ENCODE measurements around the gene TPCN2. TPM values are rescaled to one million over a fixed set of nuclear protein-coding genes. Genes with fewer than 3 reads are reported as not detected.

TPCN2 gene
- total RNA-seq, 2 donors from 2014 or later = 8.7 to 13.9 TPM

DNA sequence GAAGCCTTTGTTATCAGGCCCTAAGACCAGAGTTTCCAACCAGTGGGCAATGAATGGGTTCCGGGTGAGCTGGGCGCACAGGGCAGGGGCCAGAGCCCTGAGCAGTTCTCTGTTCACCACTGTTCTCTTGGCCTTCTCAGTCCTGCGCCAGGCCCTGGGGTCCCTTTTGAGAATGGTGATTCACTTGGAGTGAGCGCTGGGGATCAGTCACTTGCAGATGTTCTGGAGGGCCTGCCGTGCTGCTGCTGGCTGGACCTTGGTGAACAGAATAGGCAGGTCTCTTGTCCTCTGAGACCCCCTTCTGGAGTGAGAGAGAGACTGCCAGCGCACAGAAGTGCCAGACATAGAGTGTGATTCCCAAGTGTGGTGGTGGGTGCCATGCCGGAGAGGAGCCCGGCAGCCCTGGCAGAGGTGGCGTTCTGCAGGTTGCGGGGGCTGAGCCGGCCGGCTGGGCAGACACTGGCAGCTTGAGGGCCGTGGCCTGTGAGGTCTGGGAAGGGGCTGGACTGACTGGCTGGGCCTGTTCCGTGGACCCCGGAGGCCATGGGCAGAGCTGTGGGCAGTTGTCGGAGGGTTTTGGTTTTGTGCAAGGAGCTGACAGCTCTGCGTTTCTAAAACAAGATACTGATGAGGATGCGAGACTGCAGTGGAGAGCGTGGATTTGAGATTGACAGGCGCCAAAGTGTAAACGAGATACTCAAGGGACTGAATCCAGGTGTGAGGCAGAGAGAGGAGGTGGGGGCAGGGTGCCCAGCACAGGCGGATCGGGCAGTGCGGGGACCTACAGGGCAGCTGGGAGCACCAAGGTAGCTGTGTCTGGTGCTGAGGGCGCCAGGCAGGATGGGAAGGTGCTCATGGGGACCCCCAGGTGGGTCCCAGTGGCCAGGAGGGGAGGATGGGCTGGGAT is 12.3 kb downstream of the TPCN2 start:
- ATAC-seq (no peak), DNase-seq (ENCODE audit: low spot score in 2 of 2) (no peak)
- Mint-ChIP-seq H3K27ac (peak overlapping the region; percentile 16 to 32), H3K9me3 (no peaks in the 10 kb centered on the region), H3K36me3 (no peaks in the 10 kb centered on the region)

- no peak for ATAC-seq
- no peak for DNase-seq (ENCODE audit: low spot score in 2 of 2)
- H3K36me3 Mint-ChIP-seq = no peaks in the 10 kb centered on the region
- H3K27ac Mint-ChIP-seq = peak overlapping the region; percentile 16 to 85
- no peaks in the 10 kb centered on the region for H3K9me3 Mint-ChIP-seq
Observed at GRCh38 chr11:69061713-69062053, 13.0 kb downstream of the TPCN2 start.

DNA sequence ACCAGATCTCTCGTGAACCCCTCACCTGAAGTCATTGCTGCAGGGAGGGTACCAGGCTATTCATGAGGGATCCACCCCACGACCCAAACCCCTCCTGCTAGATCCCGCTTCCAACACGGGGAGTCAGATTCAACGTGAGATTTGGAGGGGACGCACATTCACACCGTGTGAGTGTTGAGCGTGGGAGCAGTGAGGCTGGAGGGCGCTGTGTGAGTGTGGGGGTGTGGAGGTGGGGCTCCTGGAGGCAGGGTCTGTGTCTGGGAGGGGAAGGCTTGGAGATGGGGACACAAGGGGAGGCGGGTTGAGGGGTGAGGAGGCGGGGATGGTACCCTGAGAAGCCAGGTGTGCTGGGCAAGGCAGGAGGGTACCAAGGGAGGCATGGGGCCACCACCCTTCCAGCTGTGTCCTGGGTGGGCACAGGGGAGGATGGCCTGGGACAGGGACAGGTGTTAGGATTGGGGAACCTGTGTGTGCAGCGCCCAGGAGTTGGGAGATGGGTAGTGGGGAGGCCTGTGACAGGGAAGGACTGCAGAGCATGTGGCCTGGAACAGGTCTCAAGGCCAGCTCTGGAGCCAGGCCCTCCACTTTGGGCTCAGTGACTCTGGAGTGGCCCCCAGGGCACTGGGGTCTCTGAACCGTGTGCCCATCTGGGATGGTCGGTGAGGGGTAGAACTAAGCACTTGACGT is 13.6 kb downstream of the TPCN2 start:
- Mint-ChIP-seq H3K9me3 (no peaks in the 10 kb centered on the region), H3K27ac (peak overlapping the region in 1 of 2 donors; percentile 85), H3K36me3 (no peaks in the 10 kb centered on the region)
- DNase-seq (ENCODE audit: low spot score in 2 of 2) (no peak), ATAC-seq (no peak)

- no peak overlapping the region for H3K27ac Mint-ChIP-seq
- H3K9me3 Mint-ChIP-seq = no peaks in the 10 kb centered on the region
- DNase-seq (ENCODE audit: low spot score in 2 of 2) (no peak), ATAC-seq (no peak)
- H3K36me3 Mint-ChIP-seq = no peaks in the 10 kb centered on the region
Observed at GRCh38 chr11:69062873-69063651, 14.3 kb downstream of the TPCN2 start.

GRCh38 chr11:69063652-69064260 is 15.0 kb downstream of the TPCN2 start:
- DNase-seq (ENCODE audit: low spot score in 2 of 2) (no peak), ATAC-seq (no peak)
- Mint-ChIP-seq H3K36me3 (no peaks in the 10 kb centered on the region), H3K9me3 (no peaks in the 10 kb centered on the region), H3K27ac (no peak overlapping the region)

- H3K9me3 Mint-ChIP-seq = no peaks in the 10 kb centered on the region
- ATAC-seq = no peak
- no peak overlapping the region for H3K27ac Mint-ChIP-seq
- no peak for DNase-seq (ENCODE audit: low spot score in 2 of 2)
- H3K36me3 Mint-ChIP-seq = no peaks in the 10 kb centered on the region
Observed at GRCh38 chr11:69064394-69064957, 15.7 kb downstream of the TPCN2 start.

- H3K36me3 Mint-ChIP-seq = peaks cover 0 to 2% of the 10 kb centered on the region in 2 donors
- no peak overlapping the region for H3K27ac Mint-ChIP-seq
- ATAC-seq (no peak), DNase-seq (ENCODE audit: low spot score in 2 of 2) (no peak)
- H3K9me3 Mint-ChIP-seq = no peaks in the 10 kb centered on the region
Observed at GRCh38 chr11:69065147-69065710, 16.5 kb downstream of the TPCN2 start.

GRCh38 chr11:69066122-69067112 is 17.7 kb downstream of the TPCN2 start:
- DNase-seq (ENCODE audit: low spot score in 2 of 2) (no peak), ATAC-seq (no peak)
- no peak overlapping the region for H3K27ac Mint-ChIP-seq
- peaks cover 0 to 5% of the 10 kb centered on the region in 2 donors for H3K36me3 Mint-ChIP-seq
- H3K9me3 Mint-ChIP-seq = no peaks in the 10 kb centered on the region

GRCh38 chr11:69067200-69067599 is 18.5 kb downstream of the TPCN2 start:
- DNase-seq (ENCODE audit: low spot score in 2 of 2) = no peak
- ATAC-seq = no peak
- Mint-ChIP-seq H3K36me3 (peaks cover 0 to 5% of the 10 kb centered on the region in 2 donors), H3K9me3 (no peaks in the 10 kb centered on the region), H3K27ac (no peak overlapping the region)

DNA sequence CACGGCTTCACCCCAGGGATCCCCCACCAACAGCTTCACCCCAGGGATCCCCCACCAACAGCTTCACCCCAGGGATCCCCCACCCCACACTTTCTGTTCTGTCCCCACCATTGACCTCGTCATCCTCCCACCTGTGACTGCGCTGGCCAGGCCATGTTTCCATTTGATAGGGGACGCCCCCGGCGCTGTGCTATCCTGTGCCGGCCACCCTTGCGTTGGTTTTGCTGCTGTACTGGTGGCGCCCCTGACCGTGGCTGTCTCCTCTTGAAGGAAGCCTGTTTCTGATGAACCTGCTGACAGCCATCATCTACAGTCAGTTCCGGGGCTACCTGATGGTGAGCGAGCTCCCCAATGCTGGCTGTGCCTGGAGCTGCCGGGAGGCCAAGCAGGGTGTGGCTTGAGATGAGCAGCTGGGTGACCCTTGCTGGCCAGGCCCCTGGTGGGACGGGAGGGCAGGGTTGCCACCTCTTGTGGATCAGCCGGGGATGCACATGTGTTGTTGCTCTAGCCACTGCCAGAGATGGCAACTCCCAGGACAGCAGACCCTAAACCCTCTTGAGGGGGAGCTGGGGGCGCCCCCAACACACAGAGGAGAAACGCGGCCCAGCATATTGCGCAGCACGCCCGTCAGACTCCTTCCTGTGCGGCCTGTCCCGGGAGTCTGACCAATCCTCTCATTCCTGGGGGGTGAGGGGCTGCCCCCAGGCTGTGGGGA is 22.5 kb downstream of the TPCN2 start:
- peaks cover 0 to 5% of the 10 kb centered on the region in 2 donors for H3K36me3 Mint-ChIP-seq
- H3K27ac Mint-ChIP-seq = no peak overlapping the region
- H3K9me3 Mint-ChIP-seq = no peaks in the 10 kb centered on the region
- DNase-seq (ENCODE audit: low spot score in 2 of 2) (no peak), ATAC-seq (no peak)

GRCh38 chr11:69071956-69072355 is 23.2 kb downstream of the TPCN2 start:
- Mint-ChIP-seq H3K9me3 (no peaks in the 10 kb centered on the region), H3K27ac (no peak overlapping the region), H3K36me3 (peaks cover 0 to 5% of the 10 kb centered on the region in 2 donors)
- no peak for DNase-seq (ENCODE audit: low spot score in 2 of 2)
- ATAC-seq = no peak

GRCh38 chr11:69073469-69073868 is 24.7 kb downstream of the TPCN2 start:
- ATAC-seq = no peak
- peak overlapping the region in 1 of 2 donors; percentile 41 for H3K27ac Mint-ChIP-seq
- no peak for DNase-seq (ENCODE audit: low spot score in 2 of 2)
- H3K36me3 Mint-ChIP-seq = peaks cover 0 to 5% of the 10 kb centered on the region in 2 donors
- no peaks in the 10 kb centered on the region for H3K9me3 Mint-ChIP-seq

GRCh38 chr11:69074375-69075140 is 25.8 kb downstream of the TPCN2 start:
- ATAC-seq (no peak), DNase-seq (ENCODE audit: low spot score in 2 of 2) (no peak)
- Mint-ChIP-seq H3K36me3 (peaks cover 0 to 5% of the 10 kb centered on the region in 2 donors), H3K9me3 (no peaks in the 10 kb centered on the region), H3K27ac (peak overlapping the region in 1 of 2 donors; percentile 41)
